HG03469 (cell line): Measurements from ENCODE around the gene STXBP5L.
A peak's percentile ranks its signal among the peaks of the same experiment; 100 is the strongest.
"Not testable (repeated sequence)": the region's sequence is repeated elsewhere in the genome, so short reads cannot be mapped to it uniquely, and the experiment has no call there.

Source experiments
- ATAC-seq: cut with Tn5 transposase; IDR thresholded peaks from one replicate; pipeline ENCODE4 v1.9.1; 2021; ENCODE audit warnings: mild to moderate bottlenecking, moderate library complexity, moderate number of reproducible peaks; ENCODE audit not compliant: unreplicated experiment

The STXBP5L gene

DNA sequence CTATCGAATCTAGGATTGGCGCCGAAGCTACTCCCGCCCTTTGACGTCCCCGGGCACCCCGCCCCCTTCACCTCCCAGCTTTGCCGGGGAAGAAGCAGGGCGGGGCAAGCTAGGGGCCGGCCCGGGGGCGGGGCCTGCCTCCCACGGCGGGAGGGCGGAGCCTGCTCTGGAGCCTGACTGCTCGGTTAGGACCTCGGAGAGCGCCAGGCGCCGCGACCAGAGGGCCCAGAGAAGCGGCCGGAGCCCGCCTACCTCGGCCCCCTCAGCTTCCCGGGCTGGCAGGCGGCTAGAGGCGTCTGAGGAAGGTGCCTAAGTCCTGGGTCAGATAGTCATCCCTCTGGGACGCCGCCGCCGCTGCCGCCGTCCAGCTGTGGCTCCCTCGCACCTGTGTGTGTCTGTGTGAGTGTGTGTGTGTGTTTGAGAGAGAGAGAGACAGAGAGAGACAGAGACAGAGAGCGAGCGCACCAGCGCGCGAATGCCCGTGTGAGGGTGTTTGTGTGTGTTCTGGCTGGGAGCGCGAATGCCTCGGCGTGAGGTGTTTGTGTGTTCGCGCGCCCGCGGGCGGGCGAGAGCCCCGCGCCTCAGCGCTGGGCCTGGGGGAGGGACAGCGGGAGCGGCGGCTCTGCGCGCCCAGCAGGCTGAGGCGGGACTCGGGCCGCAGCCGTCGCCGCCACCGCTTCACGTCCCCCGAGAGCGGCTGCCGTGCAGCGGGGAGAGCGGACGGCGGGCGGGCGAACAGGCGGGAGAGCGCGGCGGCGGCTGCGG lies at the start of gene STXBP5L:
Gene STXBP5L (plus strand): TSS at position 176 of the 765 bp plus-strand sequence. CDS start 1,374 bp downstream, outside the sequence.
- ATAC-seq: peak; percentile 89

DNA sequence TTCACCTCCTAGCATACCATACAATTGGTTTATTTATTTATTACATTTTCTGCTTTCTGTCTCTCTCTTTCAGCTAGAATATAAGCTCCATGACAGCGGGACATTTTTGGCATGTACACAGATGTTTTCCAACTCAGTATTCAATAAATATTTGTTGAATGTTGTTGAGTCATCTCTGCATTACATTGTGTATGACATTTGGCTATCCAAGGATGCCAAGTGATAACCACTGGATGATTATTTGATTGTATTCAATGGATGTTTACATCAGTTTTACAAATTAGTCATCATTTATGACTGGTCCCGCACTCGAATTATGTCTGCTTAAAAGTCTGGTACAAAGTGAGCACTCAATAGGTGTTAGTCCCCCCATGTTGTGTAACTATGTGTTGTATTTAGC lies 49.5 kb upstream of the STXBP5L start:
- no peak for ATAC-seq

DNA sequence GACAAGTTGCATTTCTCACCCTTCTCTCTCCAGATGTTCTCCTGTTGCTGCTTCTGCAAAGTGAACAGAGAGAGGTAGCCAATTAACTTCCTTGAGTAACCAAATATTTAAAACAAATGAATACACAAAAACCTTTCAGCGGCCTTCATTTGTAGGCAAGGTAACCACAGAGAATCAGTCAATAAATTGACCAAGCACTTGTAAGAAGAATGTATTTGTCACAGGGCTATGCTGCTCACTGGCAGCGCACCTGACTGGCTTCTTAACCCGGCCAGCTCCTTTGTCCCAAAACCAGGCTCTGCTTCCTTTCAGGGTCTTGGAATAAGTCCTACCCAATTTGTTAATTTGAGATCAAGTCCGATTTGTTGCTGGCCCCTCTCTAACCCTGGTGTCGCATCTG lies 43.5 kb upstream of the STXBP5L start:
- ATAC-seq: no peak

DNA sequence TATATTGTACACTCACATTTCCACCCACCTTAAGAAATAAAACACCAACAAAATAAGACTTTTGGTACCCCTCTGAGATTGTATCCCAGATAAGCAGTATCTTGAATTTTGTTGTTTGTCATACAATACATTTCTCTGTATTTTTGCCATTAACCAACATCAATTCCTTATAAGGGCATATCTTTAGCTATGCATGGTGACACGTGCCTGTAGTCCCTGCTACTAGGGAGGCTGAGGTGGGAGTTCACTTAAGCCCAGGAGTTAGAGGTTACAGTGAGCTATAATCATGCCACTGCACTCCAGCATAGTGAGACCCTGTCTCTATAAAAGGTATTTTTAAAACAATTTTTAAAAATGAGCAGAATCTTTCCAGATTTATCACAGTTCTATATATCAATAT lies 32.5 kb upstream of the STXBP5L start:
- ATAC-seq: no peak

DNA sequence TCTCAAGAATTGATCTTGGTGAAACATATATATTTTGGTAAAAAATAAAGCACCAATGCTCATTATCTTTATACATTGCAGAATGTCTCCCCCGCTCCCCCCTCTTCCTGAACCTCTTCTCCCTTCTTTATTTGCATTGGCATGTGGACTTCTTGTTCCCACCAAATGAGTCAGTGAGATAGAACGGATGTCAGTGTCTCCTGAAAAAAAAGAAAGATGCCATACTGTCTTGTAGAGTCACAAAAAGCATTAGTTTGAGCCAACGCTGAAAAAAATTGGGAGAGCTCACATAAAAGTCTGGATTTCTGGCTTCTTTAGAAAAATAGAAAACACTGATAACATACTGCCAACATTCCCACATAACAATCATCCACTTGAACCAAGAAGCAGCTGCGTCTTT lies 32.0 kb upstream of the STXBP5L start:
- ATAC-seq: no peak

DNA sequence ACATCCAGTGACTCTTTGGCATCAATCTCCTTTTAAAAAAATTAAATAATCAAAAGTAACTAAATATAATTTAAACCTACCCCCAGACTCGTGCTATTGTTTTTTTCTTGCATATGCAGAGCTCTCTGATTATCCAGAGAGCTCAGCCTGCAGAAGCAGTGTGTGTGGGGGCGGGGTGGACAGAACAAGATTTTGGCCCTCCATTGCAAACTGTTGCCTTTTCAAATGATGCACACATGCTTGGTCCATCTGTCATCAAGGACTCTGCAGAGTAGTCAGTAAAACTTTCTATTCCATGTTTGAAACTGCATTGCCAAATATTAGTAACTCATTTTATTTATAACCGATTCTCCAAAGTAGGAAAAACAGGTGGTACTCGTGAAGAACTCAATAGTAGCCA lies 28.6 kb upstream of the STXBP5L start:
- no peak for ATAC-seq

DNA sequence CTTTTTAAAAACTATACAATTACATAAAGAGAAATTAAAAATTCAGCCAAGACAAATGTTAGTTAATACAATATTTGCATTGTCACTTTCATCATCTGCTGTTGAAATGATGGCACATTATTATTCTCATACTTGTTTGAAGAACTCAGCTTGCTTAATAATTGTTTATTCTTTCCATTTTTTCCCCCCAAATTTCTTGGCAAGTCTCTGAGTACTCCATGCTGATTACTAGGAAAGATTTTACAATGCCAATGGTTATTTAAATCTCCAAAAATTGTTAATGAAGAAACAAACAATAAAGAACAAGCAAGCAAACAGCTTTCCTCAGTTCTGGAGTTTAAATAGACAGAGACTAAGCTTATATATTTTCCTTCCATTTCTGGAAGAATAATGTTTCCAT lies 15.1 kb upstream of the STXBP5L start:
- ATAC-seq: no peak

DNA sequence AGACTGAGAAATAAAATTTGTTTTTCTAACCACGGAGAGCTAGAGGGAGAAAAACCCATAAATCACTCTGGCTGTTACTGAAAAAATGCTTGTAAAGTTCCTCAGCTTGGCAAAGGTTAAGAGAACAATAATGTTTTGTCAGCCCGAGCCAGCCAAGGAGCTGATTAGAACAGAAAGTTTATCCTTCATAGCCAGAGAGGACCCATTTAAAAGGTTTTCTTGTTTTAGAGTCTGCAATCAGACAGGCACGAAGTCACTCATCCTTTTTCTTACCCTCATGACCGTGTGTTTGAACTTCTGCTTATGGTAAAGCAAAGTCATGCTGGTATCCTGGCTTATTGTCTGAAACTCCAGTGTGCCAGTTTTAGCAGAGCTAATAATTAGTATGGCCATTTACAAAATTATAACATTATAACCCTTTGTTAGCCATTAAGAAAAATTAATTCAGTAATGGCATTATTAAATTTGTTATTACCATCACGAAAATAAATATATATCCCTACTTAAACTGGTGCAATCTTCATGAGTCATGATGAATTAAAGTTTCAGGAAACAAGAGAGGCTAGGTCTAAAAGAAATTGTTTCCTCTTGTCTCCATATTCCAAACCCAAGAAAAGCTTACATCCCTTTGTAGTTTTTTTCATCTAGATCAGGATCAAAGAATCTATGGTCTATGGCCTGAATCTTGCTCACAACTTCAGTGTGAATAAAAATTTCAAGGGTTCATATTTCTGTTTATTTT lies 13.5 kb upstream of the STXBP5L start:
- ATAC-seq: no peak

DNA sequence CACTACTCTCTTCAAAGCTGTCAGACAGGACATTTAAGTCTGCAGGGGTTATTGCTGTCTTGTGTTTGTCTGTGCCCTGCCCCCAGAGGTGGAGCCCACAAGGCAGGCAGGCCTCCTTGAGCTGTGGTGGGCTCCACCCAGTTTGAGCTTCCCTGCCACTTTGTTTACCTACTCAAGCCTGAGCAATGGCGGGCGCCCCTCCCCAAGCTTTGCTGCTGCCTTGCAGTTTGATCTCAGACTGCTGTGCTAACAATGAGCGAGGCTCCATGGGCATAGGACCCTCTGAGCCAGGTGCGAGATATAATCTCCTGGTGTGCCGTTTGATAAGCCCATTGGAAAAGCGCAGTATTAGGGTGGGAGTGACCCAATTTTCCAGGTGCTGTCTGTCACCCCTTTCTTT lies 6.3 kb upstream of the STXBP5L start:
- not testable (repeated sequence) for ATAC-seq

DNA sequence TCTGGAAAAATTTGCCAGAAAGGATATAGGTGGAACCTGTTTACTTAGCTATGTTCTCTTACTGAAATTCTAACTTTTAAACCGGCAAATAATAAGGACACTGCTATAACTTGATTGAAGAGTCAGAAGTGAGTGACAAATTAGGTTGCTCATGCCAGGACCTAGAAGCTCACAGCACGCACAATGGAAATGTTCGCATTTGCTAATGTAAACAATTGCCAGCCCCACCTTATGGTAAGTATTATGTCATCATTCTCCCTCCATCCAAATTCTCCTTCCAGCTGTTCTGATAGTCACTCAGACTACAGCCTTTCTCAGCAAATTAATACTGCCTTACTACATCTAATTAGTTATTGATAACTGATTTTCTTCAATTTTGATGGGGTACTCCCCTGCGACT lies 4.8 kb upstream of the STXBP5L start:
- no peak for ATAC-seq

DNA sequence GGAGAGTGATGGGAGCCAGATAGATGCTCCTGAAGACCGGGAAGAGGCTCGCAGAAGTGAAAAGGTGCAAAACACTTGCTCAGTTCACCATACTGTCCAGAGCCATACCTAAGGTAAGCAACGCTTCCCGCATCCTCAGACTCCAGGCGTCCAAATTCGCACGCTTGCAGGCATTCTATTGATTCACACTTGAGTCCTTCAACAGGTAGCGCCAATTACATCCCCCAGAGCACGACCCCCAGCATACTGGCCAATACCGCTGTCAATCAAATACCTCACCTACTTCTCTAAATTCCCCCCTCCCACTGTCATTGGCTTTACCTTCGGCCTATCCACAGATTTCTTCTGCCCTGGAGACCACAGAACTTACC lies 361 bp upstream of the STXBP5L start:
- ATAC-seq: no peak

DNA sequence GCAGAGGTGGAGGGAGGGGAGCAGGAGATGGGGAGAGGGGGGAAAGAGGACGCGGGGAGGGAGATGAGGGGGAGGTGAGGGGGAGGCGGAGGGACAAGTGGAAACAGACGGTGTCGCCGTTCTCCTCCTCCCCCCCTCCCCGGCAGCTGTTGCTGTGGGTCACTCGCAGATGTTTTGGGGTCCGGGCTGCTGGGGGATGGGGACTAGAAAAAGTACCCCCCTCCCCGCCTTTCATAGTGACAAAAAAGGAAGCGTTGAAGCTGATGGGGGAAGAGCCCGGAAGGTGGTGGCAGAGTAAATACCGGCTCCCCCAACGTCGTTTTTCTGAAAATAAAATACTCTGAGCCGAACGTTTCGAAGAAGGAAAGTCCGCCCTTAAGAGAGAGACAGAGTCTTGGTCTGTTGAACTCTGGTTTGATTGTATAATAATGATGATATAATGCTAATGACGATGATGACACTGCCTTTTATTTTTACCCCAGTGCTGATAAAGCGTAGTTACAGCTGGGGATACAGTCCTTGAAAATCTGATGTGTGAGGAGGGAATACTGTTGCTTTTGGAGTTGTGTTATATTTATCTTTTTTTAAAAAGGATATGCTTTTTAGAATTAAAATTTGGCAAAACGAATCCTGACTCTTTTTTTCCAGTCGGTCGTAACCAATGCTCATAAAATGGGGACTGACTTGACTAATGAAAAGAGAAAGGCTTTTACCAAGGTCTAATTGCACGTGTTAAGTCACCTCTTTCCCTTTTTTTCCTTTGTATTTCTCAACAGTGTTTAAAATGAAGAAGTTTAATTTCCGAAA lies 993 bp downstream of the STXBP5L start:
- ATAC-seq: no peak

DNA sequence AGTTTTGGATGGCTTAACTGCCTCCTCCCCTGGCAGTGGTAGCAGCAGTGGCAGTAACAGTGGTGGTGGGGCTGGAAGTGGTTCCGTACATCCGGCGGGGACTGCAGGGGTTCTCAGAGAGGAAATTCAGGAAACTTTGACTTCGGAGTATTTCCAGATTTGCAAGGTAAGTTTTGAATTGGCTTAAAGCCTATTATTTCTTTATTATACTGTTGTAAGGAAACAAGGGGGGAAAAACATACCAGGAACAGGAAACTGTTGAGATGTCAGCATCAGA lies 1.5 kb downstream of the STXBP5L start:
- ATAC-seq: no peak

DNA sequence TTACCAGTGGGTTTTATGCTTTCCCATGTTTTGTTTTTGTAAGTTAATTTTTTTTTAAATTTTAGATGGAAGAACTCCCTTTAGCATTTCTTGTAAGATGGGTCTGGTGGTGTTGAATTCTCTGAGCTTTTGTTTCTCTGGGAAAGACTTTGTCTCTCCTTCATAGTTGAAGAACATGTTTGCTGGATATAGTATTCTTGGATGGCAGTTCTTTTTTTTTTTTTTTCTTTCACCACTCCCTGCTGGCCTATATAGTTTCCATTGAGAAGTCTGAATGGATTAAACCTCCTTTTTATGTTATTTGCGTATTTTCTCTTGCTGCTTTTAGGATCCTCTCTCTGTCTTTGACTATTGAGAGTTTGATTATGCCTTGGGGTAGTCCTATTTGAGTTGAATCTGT lies 18.1 kb downstream of the STXBP5L start:
- no peak for ATAC-seq

DNA sequence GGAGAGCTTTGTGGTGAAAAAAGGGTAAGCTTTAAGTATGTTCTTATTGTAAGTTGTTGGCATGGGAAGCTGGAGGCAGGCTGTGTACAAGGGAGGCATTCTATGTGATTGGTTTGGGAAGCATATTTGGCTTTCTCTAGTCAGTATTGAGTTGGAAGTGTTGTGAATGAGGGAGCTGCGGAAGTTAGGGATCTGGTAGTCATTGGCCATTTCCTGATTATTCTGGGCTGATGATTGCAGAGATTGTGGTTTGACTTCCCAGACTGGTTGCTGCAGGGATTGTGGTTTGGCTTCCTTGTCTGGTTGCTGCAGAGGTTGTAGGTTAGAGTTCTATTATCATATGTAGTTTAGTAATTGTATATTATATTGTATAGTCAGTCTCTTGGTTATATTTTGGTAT lies 21.0 kb downstream of the STXBP5L start:
- ATAC-seq: no peak

DNA sequence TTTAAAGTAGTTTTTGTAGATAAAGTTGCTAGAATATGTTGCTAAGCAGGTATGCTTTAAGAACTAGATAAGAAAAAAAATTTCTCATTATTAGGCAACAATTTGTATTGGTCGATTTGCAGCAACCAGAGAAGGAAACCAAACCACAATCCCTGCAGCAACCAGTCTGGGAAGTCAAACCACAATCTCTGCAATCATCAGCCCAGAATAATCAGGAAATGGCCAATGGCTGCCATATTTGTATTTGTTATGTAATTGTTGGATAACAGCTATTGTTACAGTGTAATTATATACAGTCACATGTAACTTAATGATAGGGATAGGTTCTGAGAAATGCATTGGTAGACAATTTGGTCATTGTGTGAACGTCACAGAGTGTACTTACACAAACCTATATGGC lies 23.6 kb downstream of the STXBP5L start:
- no peak for ATAC-seq

DNA sequence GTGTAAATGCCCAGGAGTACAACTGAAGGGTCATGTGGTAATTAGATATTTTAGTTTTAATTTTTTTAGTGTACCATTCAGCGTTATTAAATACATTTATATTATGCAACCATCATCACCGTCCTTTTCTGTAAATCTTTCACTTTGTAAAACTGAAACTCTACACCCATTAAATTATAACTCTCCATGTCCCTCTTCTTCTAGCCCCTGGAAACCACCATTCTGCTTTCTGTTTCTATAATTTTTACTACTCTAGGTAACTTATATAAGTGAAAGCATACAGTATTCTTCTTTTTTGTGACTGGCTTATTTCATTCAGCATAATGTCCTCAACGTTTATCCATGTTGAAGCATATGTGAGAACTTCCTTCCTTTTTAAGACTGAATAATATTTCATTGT lies 48.1 kb downstream of the STXBP5L start:
- ATAC-seq: no peak

DNA sequence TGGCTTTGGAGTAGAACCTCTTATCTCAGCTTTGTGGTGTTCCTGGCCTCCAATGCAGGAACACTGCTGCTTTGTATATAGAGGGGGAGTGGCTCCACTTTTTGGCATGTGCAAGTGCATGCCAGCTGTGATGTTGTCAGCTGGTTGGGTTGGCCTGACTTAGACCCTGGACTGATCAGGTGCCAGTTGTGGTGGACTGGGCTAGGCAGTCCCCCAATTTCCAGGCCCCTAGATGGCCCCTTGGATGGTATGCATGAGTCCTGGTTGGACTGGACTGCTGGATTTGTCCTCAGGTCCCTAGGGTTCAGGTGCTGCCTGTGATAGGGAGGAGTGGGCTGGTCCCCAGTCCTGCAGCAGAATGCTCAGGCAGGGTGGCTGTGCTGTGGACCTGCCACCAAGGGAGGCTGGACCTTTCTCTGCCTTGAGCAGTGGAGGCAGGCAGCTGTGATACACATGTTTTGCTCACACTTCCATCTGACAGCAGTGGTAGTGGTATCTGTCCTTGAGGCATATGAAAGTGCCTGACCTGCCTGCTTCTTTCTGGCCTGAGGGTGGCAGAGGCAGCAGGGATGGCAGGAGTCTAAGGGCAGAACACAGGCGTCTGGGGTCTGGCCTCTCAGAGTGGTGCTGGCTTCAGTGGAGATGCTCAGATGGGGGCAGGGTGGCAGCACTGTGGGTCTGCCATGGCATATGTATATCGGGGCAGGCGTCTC lies 74.8 kb downstream of the STXBP5L start:
- no peak for ATAC-seq

DNA sequence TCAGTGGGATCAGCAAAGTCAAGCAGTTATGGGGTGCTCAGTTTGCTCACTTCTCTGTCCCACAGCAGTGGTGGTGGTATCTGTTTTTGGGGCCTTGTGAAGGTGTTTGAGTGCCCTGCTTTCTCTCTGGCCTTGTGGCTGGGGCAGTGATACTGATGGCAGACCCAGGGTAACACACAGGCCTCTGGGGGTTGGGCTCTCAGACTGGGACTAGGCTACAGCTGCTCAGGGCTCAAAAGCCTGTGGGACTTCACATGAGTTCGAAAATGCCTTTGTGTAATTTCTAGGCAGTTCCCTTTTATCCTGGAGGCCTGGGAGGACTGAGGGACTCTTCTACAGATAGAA lies 75.3 kb downstream of the STXBP5L start:
- no peak for ATAC-seq

DNA sequence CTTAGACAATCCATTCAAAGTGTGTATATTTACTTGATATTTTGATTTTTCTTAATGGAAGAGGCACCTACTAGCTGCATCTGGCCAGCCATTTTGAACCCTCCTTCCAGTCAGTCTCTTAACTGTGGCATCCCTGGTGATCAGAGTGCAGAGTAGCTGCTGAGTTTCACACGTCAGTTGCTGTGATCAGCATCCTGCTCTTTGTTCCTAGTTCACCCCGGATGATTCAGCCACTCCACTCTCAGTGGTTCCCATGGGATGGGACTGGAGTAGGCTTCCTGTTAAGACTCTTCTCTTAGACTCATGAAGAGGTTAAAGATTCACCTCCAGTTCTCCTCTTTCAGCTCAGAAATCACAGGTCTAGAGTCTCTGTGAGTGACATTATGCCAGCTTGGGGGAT lies 75.8 kb downstream of the STXBP5L start:
- ATAC-seq: no peak

DNA sequence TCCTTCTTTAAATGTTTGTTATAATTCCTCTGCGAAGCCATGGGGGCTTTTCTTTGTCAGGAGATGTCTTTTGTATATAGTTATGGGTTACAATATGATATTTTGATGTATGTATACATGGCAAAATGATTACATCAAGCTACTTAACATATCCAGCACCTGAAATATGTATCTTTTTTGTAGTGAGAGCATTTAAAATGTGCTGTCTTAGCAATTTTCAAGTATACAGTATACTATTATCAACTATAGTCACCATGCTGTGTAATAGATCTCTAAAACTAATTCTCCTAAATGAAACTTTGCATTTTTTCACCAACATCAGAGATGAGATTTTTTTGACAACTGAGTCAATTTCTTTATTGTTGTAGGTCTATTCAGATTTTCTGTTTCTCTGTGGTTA lies 77.2 kb downstream of the STXBP5L start:
- no peak for ATAC-seq
